H9 (cell line): ENCODE measurements around the gene RASSF7. TPM values are rescaled to one million over a fixed set of nuclear protein-coding genes. Genes with fewer than 3 reads are reported as not detected.
A peak's percentile ranks its signal among the peaks of the same experiment; 100 is the strongest.

Experiments used
- DNase-seq: peaks from one replicate; pipeline ENCODE4 v3.0.0-alpha.2; 2017
- H2AFZ ChIP-seq: one replicate; pipeline ENCODE4 v1.6.1; 2013; ENCODE audit warnings: mild to moderate bottlenecking, low read length, control low read depth, moderate library complexity
- H2AK5ac ChIP-seq: 2 replicates; pipeline ENCODE4 v1.6.1; 2013; ENCODE audit warnings: low read length, control low read depth, mixed read lengths; ENCODE audit not compliant: insufficient read length
- H2BK120ac ChIP-seq: one replicate; pipeline ENCODE4 v1.6.1; 2013; ENCODE audit warnings: low read depth, mild to moderate bottlenecking, low read length, control low read depth, inconsistent platforms; ENCODE audit not compliant: poor library complexity, severe bottlenecking
- H2BK12ac ChIP-seq: 2 replicates; pipeline ENCODE4 v1.6.1; 2013; ENCODE audit warnings: low read length, control low read depth, mixed read lengths, low read depth; ENCODE audit not compliant: insufficient read length
- H2BK15ac ChIP-seq: 2 replicates; pipeline ENCODE4 v1.6.1; 2013; ENCODE audit warnings: low read depth, low read length, control low read depth
- H2BK20ac ChIP-seq: one replicate; pipeline ENCODE4 v1.6.1; 2013; ENCODE audit warnings: low read depth, mild to moderate bottlenecking, low read length, control low read depth, inconsistent platforms; ENCODE audit not compliant: poor library complexity, severe bottlenecking
- H2BK5ac ChIP-seq: 2 replicates; pipeline ENCODE4 v1.6.1; 2013; ENCODE audit warnings: low read length, control low read depth, mixed read lengths; ENCODE audit not compliant: insufficient read length
- H3K14ac ChIP-seq: 2 replicates; pipeline ENCODE4 v1.6.1; 2013; ENCODE audit warnings: low read length, control low read depth; ENCODE audit not compliant: insufficient read depth
- H3K18ac ChIP-seq: 2 replicates; pipeline ENCODE4 v1.6.1; 2013; ENCODE audit warnings: low read depth, mild to moderate bottlenecking, mixed read lengths, low read length, control low read depth; ENCODE audit not compliant: insufficient read length
- H3K23ac ChIP-seq: 2 replicates; pipeline ENCODE4 v1.6.1; 2013; ENCODE audit warnings: low read length, control low read depth, mixed read lengths, low read depth; ENCODE audit not compliant: insufficient read length
- H3K23me2 ChIP-seq: 2 replicates; pipeline ENCODE4 v1.6.1; 2013; ENCODE audit warnings: low read depth, mild to moderate bottlenecking, mixed read lengths, low read length, control low read depth; ENCODE audit not compliant: insufficient read length, poor library complexity, severe bottlenecking
- H3K27ac ChIP-seq: 2 replicates; pipeline ENCODE4 v1.5.1; 2013; ENCODE audit warnings: low read length, control low read depth, mixed read lengths, low read depth; ENCODE audit not compliant: insufficient read length
- H3K27me3 ChIP-seq: 2 replicates; pipeline ENCODE4 v1.6.1; 2013; ENCODE audit warnings: low read length, control low read depth, inconsistent platforms; ENCODE audit not compliant: insufficient read depth
- H3K4ac ChIP-seq: 2 replicates; pipeline ENCODE4 v1.6.1; 2013; ENCODE audit warnings: low read depth, mild to moderate bottlenecking, control low read depth, inconsistent platforms, low read length, moderate library complexity
- H3K4me1 ChIP-seq: 2 replicates; pipeline ENCODE4 v1.6.1; 2013; ENCODE audit warnings: low read length, control low read depth, inconsistent platforms; ENCODE audit not compliant: insufficient read depth
- H3K4me2 ChIP-seq: 2 replicates; pipeline ENCODE4 v1.6.1; 2013; ENCODE audit warnings: low read length, control low read depth, mixed read lengths; ENCODE audit not compliant: insufficient read length, insufficient read depth
- H3K56ac ChIP-seq: 2 replicates; pipeline ENCODE4 v1.6.1; 2013; ENCODE audit warnings: low read depth, mild to moderate bottlenecking, mixed read lengths, low read length, control low read depth; ENCODE audit not compliant: insufficient read length
- H3K79me1 ChIP-seq: 2 replicates; pipeline ENCODE4 v1.6.1; 2013; ENCODE audit warnings: low read depth, mild to moderate bottlenecking, moderate library complexity, low read length, control low read depth, inconsistent platforms; ENCODE audit not compliant: insufficient read depth, poor library complexity, severe bottlenecking
- H3K79me2 ChIP-seq: 2 replicates; pipeline ENCODE4 v1.6.1; 2013; ENCODE audit warnings: low read length, control low read depth, inconsistent platforms; ENCODE audit not compliant: insufficient read depth
- H3K9ac ChIP-seq: 2 replicates; pipeline ENCODE4 v1.6.1; 2013; ENCODE audit warnings: low read length, control low read depth, mixed read lengths; ENCODE audit not compliant: insufficient read length; ENCODE audit errors: extremely low read depth
- H3K9me3 ChIP-seq: one replicate; pipeline ENCODE4 v1.6.1; 2013; ENCODE audit warnings: low read depth, low read length, inconsistent platforms; ENCODE audit not compliant: control insufficient read depth
- H3T11ph ChIP-seq: one replicate; pipeline ENCODE4 v1.6.1; 2013; ENCODE audit warnings: mild to moderate bottlenecking, low read length, control low read depth, inconsistent platforms
- H4K20me1 ChIP-seq: one replicate; pipeline ENCODE4 v1.6.1; 2013; ENCODE audit not compliant: control insufficient read depth, insufficient read length, insufficient read depth
- H4K5ac ChIP-seq: 2 replicates; pipeline ENCODE4 v1.6.1; 2013; ENCODE audit warnings: low read depth, mild to moderate bottlenecking, mixed read lengths, low read length, control low read depth; ENCODE audit not compliant: insufficient read length
- H4K8ac ChIP-seq: replicated peaks from 2 replicates; pipeline ENCODE4 v1.6.1; 2013; ENCODE audit warnings: low read length, control low read depth, mixed read lengths, low read depth; ENCODE audit not compliant: insufficient read length
- H4K91ac ChIP-seq: 2 replicates; pipeline ENCODE4 v1.6.1; 2013; ENCODE audit warnings: low read depth, mild to moderate bottlenecking, moderate library complexity, mixed read lengths, low read length, control low read depth; ENCODE audit not compliant: insufficient read length
- H3K27ac Mint-ChIP-seq, 3 experiments: 2 replicates in 2 of 3; 3 replicates in 1 of 3; pipeline ENCODE4 v1.8.0; 2020 to 2021; ENCODE audit warnings: mixed read lengths in 3 of 3, mild to moderate bottlenecking in 1 of 3, moderate library complexity in 1 of 3
- H3K27me3 Mint-ChIP-seq: 2 replicates; pipeline ENCODE4 v1.8.0; 2021; ENCODE audit warnings: low read depth, mild to moderate bottlenecking, moderate library complexity, mixed read lengths
- H3K36me3 Mint-ChIP-seq, 3 experiments: 2 replicates in 2 of 3; 3 replicates in 1 of 3; pipeline ENCODE4 v1.8.0; 2020 to 2021; ENCODE audit warnings: low read depth in 3 of 3, mixed read lengths in 3 of 3; ENCODE audit not compliant: insufficient read depth in 1 of 3
- H3K4me1 Mint-ChIP-seq, 2 experiments: 2 replicates each; pipeline ENCODE4 v1.8.0; 2020; ENCODE audit warnings: mixed read lengths in 2 of 2
- H3K4me3 Mint-ChIP-seq, 2 experiments: 2 replicates in 1 of 2; 3 replicates in 1 of 2; pipeline ENCODE4 v1.8.0; 2020 to 2021; ENCODE audit warnings: mild to moderate bottlenecking in 2 of 2, mixed read lengths in 2 of 2, moderate library complexity in 1 of 2
- H3K9me3 Mint-ChIP-seq, 2 experiments: 2 replicates in 1 of 2; 3 replicates in 1 of 2; pipeline ENCODE4 v1.8.0; 2020; ENCODE audit warnings: mild to moderate bottlenecking in 2 of 2, mixed read lengths in 2 of 2, moderate library complexity in 1 of 2
- CTCF ChIP-seq: fragments of 200-600 bp; sonication (generic); conservative IDR thresholded peaks from 3 replicates; pipeline ENCODE4 v1.8.0; 2021; ENCODE audit warnings: antibody characterized with exemption, mild to moderate bottlenecking
- WGBS: extraction: QIAGEN DNeasy Blood & Tissue Kit; methylation state at CpG from one replicate; pipeline ENCODE4 v1.1.7; 2013; ENCODE audit warnings: missing lambda C conversion rate, low lambda C conversion rate, mixed read lengths; ENCODE audit not compliant: insufficient read length; ENCODE audit errors: extremely low coverage; 5-methylcytosine and 5-hydroxymethylcytosine counted together
- total RNA-seq: library from RNA; stranded (reverse); gene quantifications from 2 replicates; pipeline ENCODE4 v1.2.1, GENCODE V29; 2021

RASSF7 gene
- total RNA-seq, 1 experiment from 2014 or later = 26.3 TPM

- Histone ChIP-seq H3K79me2 (no peaks in the 10 kb centered on the region), H3K23me2 (peaks cover 5% of the 10 kb centered on the region), H3K14ac (no peak overlapping the region), H2BK12ac (no peak overlapping the region), H2BK5ac (no peak overlapping the region), H3K79me1 (no peaks in the 10 kb centered on the region), H3K4ac (no peak overlapping the region), H2AFZ (no peak overlapping the region), H3K9ac (no peak overlapping the region), H3K27ac (no peak overlapping the region), H2BK120ac (no peak overlapping the region), H2AK5ac (no peak overlapping the region), H3K9me3 (no peaks in the 10 kb centered on the region), H3K56ac (no peak overlapping the region), H3K4me1 (no peaks in the 10 kb centered on the region), H3K27me3 (peaks cover 3% of the 10 kb centered on the region; the same call in 1 of the 2 replicates), H3K18ac (no peak overlapping the region), H4K5ac (no peak overlapping the region), H2BK15ac (no peak overlapping the region), H3K4me2 (no peak overlapping the region), H3T11ph (no peak overlapping the region), H3K23ac (no peak overlapping the region), H2BK20ac (no peak overlapping the region), H4K20me1 (no peaks in the 10 kb centered on the region), H4K8ac (no peak overlapping the region), H4K91ac (no peak overlapping the region)
- no peak for TF ChIP-seq CTCF
- Mint-ChIP-seq H3K27ac (no peak overlapping the region), H3K27me3 (peaks cover 16% of the 10 kb centered on the region), H3K9me3 (no peaks in the 10 kb centered on the region; a peak in 1 of 5 replicates), H3K4me3 (peak overlapping the region; percentile 83 to 90; a peak in 4 of 5 replicates), H3K4me1 (peaks cover 14 to 31% of the 10 kb centered on the region in 2 experiments), H3K36me3 (peaks cover 2 to 11% (median 4%) of the 10 kb centered on the region in 3 experiments; a peak in 6 of 7 replicates)
- WGBS = no CpG with 5 or more reads among the region's 29 CpGs
- DNase-seq = no peak
These were observed 1.4 kb downstream of the RASSF7 start for GRCh38 chr11:562046-562645.
